Raji (cell line): Measurements from ENCODE around the gene POU4F3.

Experiments used
- POLR2A ChIP-seq: IDR thresholded peaks from 2 replicates; pipeline ENCODE4 v1.6.1; 2011; ENCODE audit warnings: low read depth, low read length, control low read depth; ENCODE audit not compliant: insufficient read depth

POU4F3 gene

DNA sequence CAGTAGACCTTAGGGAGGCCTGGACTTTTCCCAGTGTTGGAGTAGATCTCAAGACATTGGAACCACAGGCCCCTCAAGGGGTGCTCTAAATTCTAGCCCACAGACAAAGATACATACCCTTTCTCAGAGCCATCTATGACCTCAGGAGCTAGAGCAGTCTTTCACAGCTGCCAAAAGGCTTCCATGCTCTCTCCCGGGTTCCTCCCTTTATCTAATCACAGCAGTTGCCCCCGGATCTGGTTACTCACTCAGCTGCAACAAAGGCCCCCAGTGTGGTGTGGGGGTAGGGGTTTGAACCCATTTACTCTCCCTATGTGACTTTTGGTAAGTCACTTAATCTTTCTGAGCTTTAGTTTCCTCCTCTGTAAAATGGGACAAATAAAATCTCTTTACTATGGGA, 27.0 kb downstream of the POU4F3 start:
- TF ChIP-seq POLR2A, result no peak

- no peak for TF ChIP-seq POLR2A
Observed at GRCh38 chr5:146366904-146367303, 28.3 kb downstream of the POU4F3 start.

DNA sequence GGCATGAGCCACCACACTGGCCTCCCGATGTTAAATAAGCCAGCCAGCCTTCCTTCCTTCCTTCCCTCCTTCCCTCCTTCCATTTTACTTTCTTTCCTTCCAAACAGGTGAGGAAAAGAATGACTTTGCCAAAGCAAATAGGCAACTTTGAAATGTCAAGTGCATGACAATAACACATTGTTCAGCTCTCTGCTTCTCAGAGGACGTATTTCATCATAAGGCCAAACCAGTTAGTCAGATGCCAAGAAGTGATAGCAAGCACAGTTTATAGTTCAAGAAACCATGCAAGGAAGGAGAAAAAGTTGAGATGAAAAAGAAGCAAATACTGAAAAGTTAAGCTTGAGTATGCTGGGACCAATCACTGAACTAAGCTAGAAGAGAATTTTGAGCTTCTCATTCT, 29.5 kb downstream of the POU4F3 start:
- TF ChIP-seq POLR2A, result no peak

DNA sequence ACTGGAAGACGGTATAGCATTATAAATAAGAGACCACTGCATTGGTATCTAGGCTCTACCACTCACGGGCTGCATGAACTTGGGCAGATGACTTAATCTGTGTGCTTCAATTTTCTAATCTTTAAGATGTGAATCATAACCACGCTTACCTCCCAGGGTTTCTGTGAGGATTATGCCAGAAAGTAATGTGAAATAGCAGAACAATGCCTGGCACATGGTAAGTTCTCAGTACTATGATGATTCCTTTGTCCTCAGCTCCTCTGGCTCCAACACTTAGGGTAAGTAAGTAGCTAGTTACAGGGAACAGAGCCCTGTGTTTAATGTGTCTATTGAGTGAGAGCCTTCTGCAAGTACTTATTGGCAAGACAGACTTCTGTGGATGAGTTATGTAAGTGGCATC, 31.1 kb downstream of the POU4F3 start:
- TF ChIP-seq POLR2A, result no peak

GRCh38 chr5:146376821-146377220, 38.2 kb downstream of the POU4F3 start:
- no peak for TF ChIP-seq POLR2A

GRCh38 chr5:146378986-146379385, 40.3 kb downstream of the POU4F3 start:
- no peak for TF ChIP-seq POLR2A

- TF ChIP-seq POLR2A, result no peak
Observed at GRCh38 chr5:146380714-146381113, 42.1 kb downstream of the POU4F3 start.

DNA sequence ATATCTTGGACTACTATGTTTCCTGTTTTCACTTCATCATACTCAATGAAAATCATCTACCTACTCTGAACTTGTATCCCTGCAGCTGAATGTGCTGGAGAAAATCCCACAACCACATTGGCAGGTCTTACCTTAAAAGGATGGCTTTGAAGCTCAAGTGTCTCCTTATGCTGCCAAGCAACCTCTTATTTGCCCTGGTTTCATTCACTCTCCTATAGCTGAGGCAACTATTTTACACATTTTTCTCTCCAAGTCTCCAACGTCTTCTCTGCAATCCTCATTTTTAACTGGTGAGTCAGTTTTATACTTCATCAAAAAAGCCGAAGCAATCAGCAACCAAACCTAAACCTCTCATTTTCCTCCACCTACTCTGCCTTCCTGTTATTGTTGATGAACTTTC, 49.7 kb downstream of the POU4F3 start:
- TF ChIP-seq POLR2A, result no peak

- no peak for TF ChIP-seq POLR2A
Observed at GRCh38 chr5:146390469-146390868, 51.8 kb downstream of the POU4F3 start.
